GM18499 (cell line): ENCODE results near the gene PLD6.

Experiments
- ATAC-seq: cut with Tn5 transposase; IDR thresholded peaks from one replicate; pipeline ENCODE4 v1.9.1; 2021; ENCODE audit warnings: moderate number of reproducible peaks; ENCODE audit not compliant: insufficient read depth, unreplicated experiment

The PLD6 gene

DNA sequence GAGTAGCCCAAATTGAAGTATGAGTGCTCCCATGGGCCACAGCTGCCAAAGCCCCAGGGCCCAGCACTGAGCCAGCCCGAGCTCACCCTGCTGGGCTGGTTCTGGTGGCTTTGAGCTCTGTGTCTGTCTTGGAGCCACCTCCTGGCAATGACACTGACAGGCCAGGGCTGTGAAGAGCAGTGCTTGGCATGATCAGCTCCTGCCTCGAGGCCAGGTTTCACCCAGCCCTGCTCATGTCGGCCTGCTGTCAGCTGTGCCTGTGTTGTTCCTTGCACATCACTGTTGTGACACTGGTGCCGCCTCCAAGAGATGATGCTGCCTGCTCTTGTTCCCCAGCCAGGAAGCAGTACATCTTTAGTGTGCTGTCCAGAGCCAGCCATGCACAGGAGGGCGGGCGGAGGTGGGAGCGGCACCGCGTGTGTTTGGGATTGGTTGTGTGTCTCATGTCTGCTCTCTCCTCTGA is 26.0 kb downstream of the PLD6 start:
- ATAC-seq: no peak

DNA sequence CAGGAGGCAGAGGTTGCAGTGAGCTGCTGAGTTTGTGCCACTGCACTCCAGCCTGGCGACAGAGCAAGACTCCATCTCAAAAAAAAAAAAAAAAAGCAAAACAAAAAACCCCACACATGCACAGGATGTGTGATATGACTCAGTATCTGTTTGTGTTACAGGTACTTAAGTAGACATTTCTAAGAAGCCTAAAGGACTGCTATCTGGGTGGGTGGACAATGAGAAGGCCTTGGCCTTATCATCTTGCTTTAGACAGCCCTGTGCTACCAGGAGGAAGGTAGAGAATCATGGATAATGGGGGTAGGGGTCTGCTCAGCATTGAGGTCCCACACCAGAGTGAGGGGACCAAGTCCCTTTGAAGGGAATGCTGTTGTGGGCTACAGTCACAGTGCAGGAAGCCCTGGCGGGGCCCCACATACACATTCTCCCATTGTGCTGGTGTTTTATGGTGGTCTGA is 26.7 kb downstream of the PLD6 start:
- ATAC-seq: no peak

DNA sequence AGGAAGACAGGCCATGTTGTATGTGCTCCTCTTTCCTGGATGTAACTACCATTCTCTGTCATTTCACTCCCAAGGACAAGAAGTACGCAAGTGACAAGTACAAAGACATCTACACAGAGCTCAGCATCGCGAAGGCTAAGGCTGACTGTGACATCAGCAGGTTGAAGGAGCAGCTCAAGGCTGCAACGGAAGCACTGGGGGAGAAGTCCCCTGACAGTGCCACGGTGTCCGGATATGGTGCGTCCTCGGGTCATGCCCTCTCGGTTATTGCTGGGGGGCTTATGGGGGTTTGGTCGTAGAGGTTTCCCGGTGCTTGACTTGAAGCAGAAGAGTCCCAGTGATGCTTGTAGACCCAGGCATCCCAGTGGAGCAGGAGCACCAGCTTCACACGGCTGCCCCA is 29.0 kb downstream of the PLD6 start:
- no peak for ATAC-seq

DNA sequence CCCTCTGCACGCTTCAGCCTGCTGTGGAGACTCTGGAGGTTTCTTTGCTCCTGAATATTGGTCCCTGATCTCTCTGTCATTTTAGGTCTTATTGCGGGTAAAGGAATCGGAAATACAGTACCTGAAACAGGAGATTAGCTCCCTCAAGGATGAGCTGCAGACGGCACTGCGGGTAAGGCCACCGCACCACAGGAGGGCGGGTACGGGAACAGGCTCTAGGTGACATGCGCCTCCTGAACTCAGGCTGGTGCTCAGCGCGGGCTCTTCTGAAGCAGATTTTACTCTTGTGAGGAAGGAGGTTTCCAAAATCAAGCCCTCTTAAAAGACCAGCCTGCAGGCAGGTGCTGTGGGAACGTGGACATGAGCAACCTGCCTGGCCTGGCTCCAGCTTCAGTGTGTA is 29.8 kb downstream of the PLD6 start:
- no peak for ATAC-seq

DNA sequence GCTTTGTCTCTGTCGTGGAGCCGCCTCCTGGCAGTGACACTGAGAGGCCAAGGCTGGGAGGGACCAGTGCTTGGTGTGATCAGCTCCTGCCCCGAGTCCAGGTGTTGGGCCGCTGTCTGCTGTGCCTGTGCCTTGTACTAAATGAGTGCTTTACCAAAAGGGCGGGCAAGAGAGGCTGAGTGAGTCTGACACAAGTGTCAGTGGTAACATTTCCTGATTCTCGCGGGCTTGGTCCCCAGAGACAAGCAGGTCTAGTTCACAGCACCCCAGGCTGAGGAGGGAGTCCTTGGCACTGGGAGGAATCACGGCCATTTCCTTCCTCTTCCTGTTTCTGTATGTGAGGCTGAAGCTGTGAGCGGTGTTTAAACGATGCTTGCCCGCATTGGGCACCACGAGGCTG is 30.2 kb downstream of the PLD6 start:
- ATAC-seq: no peak

DNA sequence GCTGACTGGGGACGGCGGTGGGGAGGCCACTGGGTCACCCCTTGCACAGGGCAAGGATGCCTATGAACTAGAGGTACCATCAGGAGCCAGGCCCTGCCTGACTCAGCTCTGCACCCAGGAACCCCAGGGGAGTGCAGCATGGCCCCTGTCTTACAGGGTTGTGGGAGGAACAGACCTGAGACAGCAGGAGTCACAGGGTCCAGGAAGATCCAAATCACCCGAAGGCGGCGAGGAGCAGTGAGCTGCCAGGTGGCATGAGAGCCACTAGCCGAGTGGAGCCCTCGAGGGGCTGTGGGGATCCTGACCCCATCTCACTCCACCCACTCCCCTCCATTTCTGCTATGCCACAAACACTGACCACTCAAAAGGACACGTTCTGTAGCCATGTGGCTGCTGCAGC is 30.8 kb downstream of the PLD6 start:
- ATAC-seq: no peak

DNA sequence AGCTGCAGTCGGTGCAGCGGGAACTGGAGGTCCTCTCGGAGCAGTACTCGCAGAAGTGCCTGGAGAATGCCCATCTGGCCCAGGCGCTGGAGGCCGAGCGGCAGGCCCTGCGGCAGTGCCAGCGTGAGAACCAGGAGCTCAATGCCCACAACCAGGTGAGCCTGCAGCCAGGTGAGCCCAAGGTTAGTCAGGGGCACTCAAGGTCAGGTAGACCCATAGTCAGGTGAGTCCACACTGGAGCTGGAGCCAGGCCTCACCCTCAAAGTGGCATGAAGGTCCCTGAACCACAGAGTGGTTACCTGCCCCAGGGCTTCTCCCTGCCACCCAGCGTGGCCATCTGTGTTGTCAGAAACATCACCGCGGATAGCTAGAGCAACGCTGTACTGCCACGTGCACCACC is 32.2 kb downstream of the PLD6 start:
- no peak for ATAC-seq

DNA sequence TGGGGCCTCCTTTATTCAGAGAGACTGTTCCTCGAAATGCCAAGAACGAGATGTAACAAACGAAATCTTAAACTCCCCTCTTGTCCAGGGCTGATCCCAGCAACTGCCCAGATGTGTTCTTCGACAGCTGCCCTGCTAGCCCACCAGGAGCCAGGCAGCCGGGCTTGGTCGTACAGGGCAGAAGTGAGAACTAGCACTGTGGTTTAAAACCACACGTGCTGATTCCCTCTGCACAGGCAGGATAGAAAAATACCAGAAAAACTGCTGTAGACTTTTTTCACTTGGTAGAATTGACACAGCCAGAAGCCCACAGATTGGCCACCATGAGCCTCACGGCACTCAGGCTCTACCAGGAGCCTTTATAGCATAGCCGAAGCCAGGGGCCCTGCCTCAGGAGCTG is 33.1 kb downstream of the PLD6 start:
- ATAC-seq: no peak

DNA sequence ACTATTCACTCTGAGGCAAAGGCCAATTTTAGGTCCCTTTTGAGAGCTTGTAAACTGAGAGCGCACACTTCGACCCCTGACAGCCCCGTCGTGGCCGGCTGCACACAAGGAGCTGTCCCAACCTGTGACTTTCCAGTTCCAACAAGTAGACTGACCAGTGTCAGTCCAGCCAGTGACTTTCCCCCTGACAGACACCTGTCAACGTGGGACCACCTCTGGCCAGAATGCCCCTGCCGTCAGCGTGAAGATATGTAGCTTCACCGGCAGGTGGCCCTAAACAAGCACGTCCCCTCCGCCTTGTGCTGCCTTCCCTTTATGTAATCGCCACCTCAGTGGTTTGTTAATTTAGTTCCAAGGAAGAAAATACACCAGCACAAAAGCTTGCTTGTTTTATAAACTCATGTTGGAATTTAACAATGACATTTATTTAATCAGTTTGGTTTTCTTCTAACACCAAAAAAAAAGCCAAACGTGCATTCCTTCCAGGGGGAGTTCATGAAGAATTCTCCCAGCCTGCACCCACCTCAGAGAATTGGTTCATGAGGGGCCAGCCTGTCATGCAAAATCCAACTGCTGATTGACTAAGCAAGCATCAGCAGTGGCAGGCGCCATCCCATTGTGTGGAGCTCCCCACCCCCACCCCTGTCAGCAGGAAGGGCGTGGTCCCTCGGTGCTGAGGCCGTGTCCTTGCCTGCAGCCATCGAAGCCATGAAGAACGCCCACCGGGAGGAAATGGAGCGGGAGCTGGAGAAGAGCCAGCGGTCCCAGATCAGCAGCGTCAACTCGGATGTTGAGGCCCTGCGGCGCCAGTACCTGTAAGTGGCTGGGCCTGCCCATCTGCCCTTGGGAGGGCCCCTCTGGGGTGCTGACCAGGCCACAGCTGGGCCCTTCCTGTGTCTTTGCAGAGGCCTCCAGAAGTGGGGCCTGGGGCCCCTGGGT is 33.9 kb downstream of the PLD6 start:
- ATAC-seq: no peak

DNA sequence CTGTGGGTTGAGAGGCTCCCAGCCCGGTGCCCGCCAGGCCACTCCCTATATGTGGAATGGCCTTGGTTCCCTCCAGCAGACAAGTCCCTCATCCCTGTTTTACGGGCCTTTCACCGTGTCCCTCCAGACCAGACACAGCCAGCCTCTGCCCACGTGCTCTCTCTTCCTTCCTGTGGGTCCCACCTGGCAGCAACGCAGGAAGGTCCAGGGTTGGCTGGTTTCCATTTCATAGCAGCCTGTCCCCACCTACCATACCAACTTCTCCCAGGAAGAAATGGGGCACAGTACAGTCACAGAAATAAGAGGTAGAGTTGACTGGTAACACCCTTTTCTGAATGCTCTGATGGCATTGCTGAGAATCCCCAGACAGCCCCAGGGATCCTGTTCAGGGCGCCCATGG is 34.9 kb downstream of the PLD6 start:
- ATAC-seq: no peak

DNA sequence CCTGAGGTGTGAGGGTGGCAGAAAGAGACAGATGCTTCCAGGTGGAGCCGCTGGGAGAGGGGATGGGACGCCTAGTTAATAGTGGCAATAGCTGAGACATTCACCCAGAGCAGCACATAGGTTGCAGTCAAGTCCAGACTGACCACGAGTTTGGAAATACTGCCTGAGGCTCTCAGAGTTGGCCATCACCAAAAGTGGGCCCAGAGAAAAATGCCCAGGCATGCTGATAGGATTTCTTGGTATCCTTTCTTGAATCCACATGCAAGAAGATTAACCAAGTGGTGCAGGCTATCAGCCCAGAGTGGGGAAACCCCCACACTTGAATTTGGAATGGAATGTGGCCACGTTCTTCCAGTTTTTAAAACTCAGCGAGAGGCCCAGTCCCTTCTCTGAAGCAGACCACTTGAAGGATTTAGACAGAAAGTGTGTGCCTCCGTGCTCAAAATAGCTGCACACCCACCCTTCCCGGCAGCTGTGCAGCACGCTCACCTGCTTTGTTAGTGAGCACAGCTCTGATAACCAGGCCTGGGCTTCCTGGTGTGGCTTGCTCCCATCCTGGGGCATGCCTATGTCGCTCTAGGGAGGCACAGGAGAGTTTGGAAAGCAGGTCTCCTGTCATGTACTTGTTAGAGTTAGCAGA is 35.7 kb downstream of the PLD6 start:
- no peak for ATAC-seq

DNA sequence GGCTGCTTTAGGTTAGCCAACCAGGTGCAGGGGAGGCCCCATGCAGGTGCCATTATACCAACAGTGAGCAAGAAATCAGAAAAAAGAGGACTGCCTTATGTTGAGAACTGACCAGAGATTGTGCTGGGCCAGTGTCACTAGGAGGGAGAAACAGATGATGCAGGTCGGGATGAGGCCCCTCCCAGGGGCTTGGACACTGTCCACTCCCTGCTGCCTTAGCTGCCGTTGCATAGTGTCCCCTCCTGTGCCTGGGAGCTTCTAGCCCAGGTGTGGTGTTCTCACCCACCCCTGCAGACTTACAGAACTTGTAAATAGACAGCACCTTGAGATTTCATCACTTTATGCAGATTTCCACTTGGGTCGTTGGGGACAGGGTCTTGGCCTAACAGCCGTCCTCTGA is 36.7 kb downstream of the PLD6 start:
- ATAC-seq: no peak

DNA sequence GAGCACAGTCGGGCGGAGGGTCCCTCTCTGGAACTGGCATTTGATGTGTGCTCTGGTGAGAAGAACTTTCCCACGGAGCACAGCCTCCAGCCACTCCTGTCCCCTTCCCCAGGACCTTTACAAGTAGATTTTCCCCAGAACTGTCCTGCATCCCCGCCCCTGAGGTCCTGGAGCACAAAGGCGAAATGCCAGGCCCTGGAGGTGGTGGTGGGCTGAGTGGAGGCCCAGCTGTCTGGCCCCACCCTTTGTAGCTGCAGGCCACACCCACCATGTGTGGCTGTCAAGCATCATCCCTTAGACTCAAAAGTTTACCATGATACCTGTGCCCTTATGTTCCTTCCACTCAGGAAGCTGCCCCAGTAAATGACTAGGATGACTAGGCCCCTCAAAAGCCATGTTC is 37.7 kb downstream of the PLD6 start:
- ATAC-seq: no peak

DNA sequence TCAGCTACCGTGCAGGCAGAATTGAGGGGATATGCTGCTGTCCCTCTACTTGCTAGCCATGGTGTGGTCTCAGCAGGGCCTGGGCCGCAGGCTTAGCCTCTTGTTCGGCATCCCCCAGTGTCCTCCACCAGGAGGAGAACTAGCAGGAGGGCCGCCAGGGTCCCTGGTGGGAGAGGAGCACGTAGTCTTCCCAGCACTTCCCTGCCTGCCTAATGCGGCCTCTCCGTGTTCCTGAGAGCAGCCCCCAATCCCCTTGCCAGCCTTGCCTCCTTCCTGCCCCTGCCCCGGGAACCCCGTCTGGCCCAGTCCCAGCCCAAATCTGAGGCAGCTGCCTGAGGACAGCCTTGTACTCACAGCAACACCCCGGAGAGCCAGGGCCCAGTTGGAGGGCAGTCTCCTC is 38.1 kb downstream of the PLD6 start:
- ATAC-seq: no peak

DNA sequence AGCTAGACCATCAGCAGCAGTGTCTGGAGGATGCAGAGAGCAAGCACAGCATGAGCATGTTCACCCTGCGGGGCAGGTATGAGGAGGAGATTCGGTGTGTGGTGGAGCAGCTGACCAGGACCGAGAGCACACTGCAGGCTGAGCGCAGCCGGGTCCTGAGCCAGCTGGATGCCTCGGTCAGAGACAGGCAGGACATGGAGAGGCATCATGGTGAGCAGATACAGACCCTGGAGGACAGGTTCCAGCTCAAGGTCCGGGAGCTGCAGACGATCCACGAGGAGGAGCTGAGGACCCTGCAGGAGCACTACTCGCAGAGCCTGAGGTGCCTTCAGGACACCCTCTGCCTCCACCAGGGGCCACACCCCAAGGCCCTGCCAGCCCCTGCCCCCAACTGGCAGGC is 38.8 kb downstream of the PLD6 start:
- no peak for ATAC-seq

DNA sequence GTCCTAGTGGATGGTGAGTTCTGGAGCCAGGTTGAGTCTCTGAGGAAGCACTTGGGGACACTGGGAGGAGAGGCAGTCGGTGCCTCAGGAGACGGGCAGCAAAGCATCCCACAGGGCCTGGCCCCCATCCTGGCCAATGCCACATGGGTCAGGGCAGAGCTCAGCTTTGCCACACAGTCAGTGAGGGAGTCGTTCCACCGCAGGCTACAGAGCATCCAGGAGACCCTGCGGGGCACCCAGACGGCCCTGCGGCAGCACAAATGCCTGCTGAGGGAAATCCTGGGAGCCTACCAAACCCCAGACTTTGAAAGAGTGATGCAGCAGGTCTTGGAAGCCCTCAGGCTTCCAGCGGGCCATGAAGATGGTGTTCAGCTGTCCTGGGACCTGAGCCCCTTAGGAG is 39.7 kb downstream of the PLD6 start:
- no peak for ATAC-seq

DNA sequence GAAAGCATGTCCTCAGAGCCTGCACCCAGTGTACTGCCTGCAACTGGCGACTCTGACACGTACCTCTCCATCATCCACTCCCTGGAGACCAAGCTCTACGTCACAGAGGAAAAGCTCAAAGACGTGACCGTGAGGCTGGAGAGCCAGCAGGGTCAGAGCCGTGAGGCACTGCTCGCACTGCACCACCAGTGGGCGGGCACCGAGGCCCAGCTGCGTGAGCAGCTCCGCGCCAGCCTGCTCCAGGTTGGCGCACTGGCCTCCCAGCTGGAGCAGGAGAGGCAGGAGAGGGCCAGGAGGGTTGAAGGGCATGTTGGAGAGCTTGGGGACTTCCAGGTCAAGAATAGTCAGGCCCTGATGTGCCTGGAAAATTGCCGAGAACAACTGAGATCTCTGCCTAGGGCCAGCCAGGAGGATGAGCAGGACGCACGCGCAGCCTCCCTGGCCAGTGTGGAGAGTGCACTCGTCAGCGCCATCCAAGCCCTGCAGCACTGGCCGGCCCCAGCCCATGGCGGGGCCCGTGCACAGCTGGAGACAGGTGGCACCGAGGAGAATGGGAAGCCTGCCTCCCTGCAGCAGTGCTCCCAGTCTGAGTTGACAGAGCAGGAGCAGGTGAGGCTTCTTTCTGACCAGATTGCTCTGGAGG is 40.3 kb downstream of the PLD6 start:
- no peak for ATAC-seq

DNA sequence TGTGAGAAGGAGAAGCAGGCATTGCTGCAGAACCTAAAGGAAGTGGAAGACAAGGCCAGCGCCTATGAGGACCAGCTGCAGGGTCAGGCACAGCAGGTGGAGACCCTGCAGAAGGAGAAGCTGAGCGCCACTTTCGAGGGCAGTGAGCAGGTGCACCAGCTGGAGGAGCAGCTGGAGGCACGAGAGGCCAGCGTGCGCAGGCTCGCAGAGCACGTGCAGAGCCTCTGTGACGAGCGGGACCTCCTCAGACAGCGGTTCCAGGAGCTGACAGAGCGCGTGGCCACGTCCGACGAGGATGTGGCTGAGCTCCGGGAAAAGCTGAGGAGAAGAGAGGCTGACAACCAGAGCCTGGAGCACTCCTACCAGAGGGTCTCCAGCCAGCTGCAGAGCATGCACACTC is 41.5 kb downstream of the PLD6 start:
- no peak for ATAC-seq

DNA sequence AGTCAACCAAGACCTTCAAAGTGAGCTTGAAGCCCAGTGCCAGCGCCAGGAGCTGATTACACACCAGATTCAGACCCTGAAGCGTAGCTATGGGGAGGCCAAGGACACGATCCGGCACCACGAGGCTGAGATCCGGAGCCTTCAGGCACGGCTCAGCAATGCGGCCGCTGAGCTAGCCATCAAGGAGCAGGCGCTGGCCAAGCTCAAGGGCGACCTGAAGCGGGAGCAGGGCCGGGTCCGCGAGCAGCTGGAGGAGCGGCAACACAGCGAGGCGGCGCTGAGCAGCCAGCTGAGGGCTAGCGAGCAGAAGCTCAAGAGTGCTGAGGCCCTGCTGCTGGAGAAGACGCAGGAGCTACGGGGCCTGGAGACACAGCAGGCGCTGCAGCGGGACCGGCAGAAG is 42.0 kb downstream of the PLD6 start:
- no peak for ATAC-seq

DNA sequence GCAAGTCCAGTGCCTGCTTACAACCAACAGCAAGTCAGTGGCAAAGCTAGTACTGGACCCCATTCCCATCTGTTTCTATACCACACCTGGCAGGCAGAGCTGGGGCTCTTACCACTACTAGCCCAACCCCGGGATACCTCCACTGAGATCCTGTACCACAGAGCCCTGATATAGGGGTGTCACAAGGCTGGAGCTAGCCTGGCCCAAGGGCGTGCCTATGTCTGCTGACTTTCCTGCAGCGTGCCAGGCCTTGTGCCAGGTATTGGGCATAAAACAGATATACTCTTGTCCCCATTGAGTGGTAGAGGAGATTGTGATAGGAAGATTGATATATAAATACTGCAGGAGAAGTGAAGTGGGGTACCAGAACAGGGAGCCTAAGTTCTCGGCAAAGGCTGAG is 44.4 kb downstream of the PLD6 start:
- ATAC-seq: no peak

DNA sequence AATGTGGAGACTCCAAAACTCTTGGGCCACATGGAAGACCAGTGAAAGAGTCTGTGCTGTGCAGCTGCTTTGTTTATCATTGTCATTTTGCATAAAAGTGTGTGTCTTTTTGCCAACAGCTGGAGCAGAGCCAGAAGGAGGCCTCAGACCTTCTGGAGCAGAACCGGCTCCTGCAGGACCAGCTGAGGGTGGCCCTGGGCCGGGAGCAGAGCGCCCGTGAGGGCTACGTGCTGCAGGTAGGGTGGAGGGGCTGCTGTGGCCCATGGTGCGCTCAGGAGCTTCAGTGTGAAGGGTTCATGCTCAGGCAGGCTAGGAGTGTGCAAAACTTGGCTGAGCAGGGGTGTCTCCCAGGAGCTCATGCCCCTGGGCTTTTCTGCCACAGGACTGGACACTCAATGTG is 45.0 kb downstream of the PLD6 start:
- ATAC-seq: no peak
